K562 (cell line): ENCODE results near the gene TRMT10B. TPM values are rescaled to one million over a fixed set of nuclear protein-coding genes. Genes with fewer than 3 reads are reported as not detected.
A peak's percentile ranks its signal among the peaks of the same experiment; 100 is the strongest.

Experiments used
- CHD4 ChIP-seq: fragments of 200-600 bp; sonication (generic); IDR thresholded peaks from 3 replicates; pipeline ENCODE4 v1.6.1; 2012; ENCODE audit warnings: low read depth, mild to moderate bottlenecking, mixed read lengths, low read length, inconsistent platforms; ENCODE audit not compliant: insufficient read depth, insufficient replicate concordance, poor library complexity, severe bottlenecking
- CREB1 ChIP-seq, 2 experiments: sonication (generic) in 1 of 2; formaldehyde crosslinking in 1 of 2; IDR thresholded peaks; 2 replicates each; pipeline versions ENCODE4 v1.6.1 to v1.8.0; 2012 to 2022; ENCODE audit warnings: inconsistent platforms in 1 of 2, mild to moderate bottlenecking in 1 of 2, missing genetic modification reagents in 1 of 2, moderate library complexity in 1 of 2
- E2F4 ChIP-seq: sonication (generic); formaldehyde crosslinking; IDR thresholded peaks from 2 replicates; pipeline ENCODE4 v1.8.0; 2022; ENCODE audit warnings: mild to moderate bottlenecking, low read depth, missing genetic modification reagents
- ELF1 ChIP-seq: fragments of 200-800 bp; sonication (Bioruptor generic); IDR thresholded peaks from 2 replicates; pipeline ENCODE4 v1.6.1; 2016; ENCODE audit warnings: missing genetic modification characterization, missing compliant biosample characterization
- ETS2 ChIP-seq: IDR thresholded peaks from 2 replicates; pipeline ENCODE4 v1.6.1; 2016; ENCODE audit warnings: borderline replicate concordance, missing genetic modification characterization, mild to moderate bottlenecking, moderate library complexity, missing compliant biosample characterization; ENCODE audit not compliant: poor library complexity, severe bottlenecking
- HCFC1 ChIP-seq: IDR thresholded peaks from 2 replicates; pipeline ENCODE4 v1.6.1; 2012; ENCODE audit warnings: low read depth, low read length, improper control_type of control experiment
- HMGXB4 ChIP-seq: sonication (generic); formaldehyde crosslinking; IDR thresholded peaks from 2 replicates; pipeline ENCODE4 v1.8.1; 2023; ENCODE audit warnings: mild to moderate bottlenecking, missing genetic modification reagents
- LEF1 ChIP-seq: fragments of 450-650 bp; IDR thresholded peaks from 2 replicates; pipeline ENCODE4 v1.6.1; 2016; ENCODE audit warnings: mild to moderate bottlenecking
- NCOA2 ChIP-seq, 2 experiments: fragments of 450-650 bp; IDR thresholded peaks; 2 replicates each; pipeline ENCODE4 v1.6.1; 2018; ENCODE audit warnings: mild to moderate bottlenecking in 2 of 2, moderate library complexity in 1 of 2; ENCODE audit not compliant: partially characterized antibody in 2 of 2
- SIN3A ChIP-seq, 2 experiments: fragments of 150-350 bp in 1 of 2; IDR thresholded peaks; 2 replicates each; pipeline ENCODE4 v1.6.1; 2011 to 2016; ENCODE audit warnings: borderline replicate concordance in 2 of 2, low read depth in 2 of 2, low read length in 2 of 2, mild to moderate bottlenecking in 2 of 2, moderate library complexity in 2 of 2; ENCODE audit not compliant: control insufficient read depth in 1 of 2
- SNAPC5 ChIP-seq: fragments of 250-450 bp; sonication (Bioruptor Pico); IDR thresholded peaks from 2 replicates; pipeline ENCODE4 v1.8.0; 2021; ENCODE audit warnings: moderate library complexity, mild to moderate bottlenecking, inconsistent platforms
- STAG1 ChIP-seq: sonication (generic); formaldehyde crosslinking; IDR thresholded peaks from 2 replicates; pipeline ENCODE4 v1.5.0; 2020; ENCODE audit warnings: missing genetic modification reagents, borderline replicate concordance
- TEAD2 ChIP-seq: fragments of 450-650 bp; IDR thresholded peaks from 2 replicates; pipeline ENCODE4 v1.6.1; 2016; ENCODE audit warnings: missing genetic modification characterization, control low read depth, missing compliant biosample characterization
- TFAM ChIP-seq: fragments of 250-450 bp; sonication (Bioruptor Pico); conservative IDR thresholded peaks from 2 replicates; pipeline ENCODE4 v1.5.0; 2021; ENCODE audit warnings: mild to moderate bottlenecking, moderate library complexity
- XRCC5 ChIP-seq: fragments of 200-400 bp; formaldehyde crosslinking; IDR thresholded peaks from 2 replicates; pipeline ENCODE4 v1.6.1; 2017; ENCODE audit warnings: low read depth, mild to moderate bottlenecking, low read length
- YBX1 ChIP-seq: fragments of 450-650 bp; IDR thresholded peaks from 2 replicates; pipeline ENCODE4 v1.7.1; 2016; ENCODE audit warnings: mild to moderate bottlenecking
- ZC3H11A ChIP-seq: IDR thresholded peaks from 2 replicates; pipeline ENCODE4 v1.6.1; 2012; ENCODE audit warnings: low read depth, low read length, improper control_type of control experiment
- ZNF121 ChIP-seq: sonication (generic); formaldehyde crosslinking; conservative IDR thresholded peaks from 2 replicates; pipeline ENCODE4 v1.8.0; 2022; ENCODE audit warnings: missing genetic modification reagents
- ZNF143 ChIP-seq: sonication (generic); formaldehyde crosslinking; IDR thresholded peaks from 2 replicates; pipeline ENCODE4 v1.9.0; 2022; ENCODE audit warnings: mild to moderate bottlenecking, missing genetic modification reagents
- ZNF217 ChIP-seq: sonication (generic); formaldehyde crosslinking; IDR thresholded peaks from 2 replicates; pipeline ENCODE4 v1.8.0; 2022; ENCODE audit warnings: mild to moderate bottlenecking, missing genetic modification reagents
- ZNF24 ChIP-seq: fragments of 450-650 bp; IDR thresholded peaks from 2 replicates; pipeline ENCODE4 v1.6.1; 2016
- ZNF561 ChIP-seq: fragments of 450-650 bp; formaldehyde crosslinking; conservative IDR thresholded peaks from 2 replicates; pipeline ENCODE4 v1.4.0; 2020; ENCODE audit warnings: mild to moderate bottlenecking, moderate library complexity
- polyA plus RNA-seq, 8 experiments: library from polyadenylated mRNA; depleted of rRNA in 4 of 8; stranded (reverse) in 5 of 8; unstranded in 3 of 8; fragments of >200 nt; fragmentation: Nextera tagmentation in 2 of 8; fragmentation: Illumina TruSeq in 1 of 8; extraction: Ambion mirVana in 2 of 8; extraction: Trizol in 1 of 8; gene quantifications; 2 replicates each; pipeline versions ENCODE4 v1.2.1 to v1.2.3, GENCODE V29; 2011 to 2014; ENCODE audit warnings: inconsistent platforms in 1 of 8, missing spikeins in 1 of 8
- total RNA-seq, 7 experiments: library from RNA; depleted of rRNA in 6 of 7; stranded (reverse); fragments of >200 nt in 6 of 7; fragmentation: Illumina TruSeq in 2 of 7; extraction: Trizol in 2 of 7; gene quantifications; 2 replicates each; pipeline versions ENCODE4 v1.2.1 to v1.2.3, GENCODE V29; 2011 to 2021; ENCODE audit warnings: low replicate concordance in 1 of 7
- TF ChIP-seq, protein P1 (sequence below), 2 experiments: fragments of 200-800 bp in 1 of 2; sonication (Bioruptor generic) in 1 of 2; sonication (generic) in 1 of 2; formaldehyde crosslinking in 1 of 2; IDR thresholded peaks in 1 of 2; conservative IDR thresholded peaks in 1 of 2; 2 replicates each; pipeline versions ENCODE4 v1.5.0 to v1.6.1; 2016 to 2020; ENCODE audit warnings: missing compliant biosample characterization in 1 of 2, missing genetic modification characterization in 1 of 2, missing genetic modification reagents in 1 of 2

Gene TRMT10B
- total and polyA plus RNA-seq, 9 of the 15 experiments (the other 6 are each of a cell fraction or from before 2014, with no cell fraction given) = 2.9 to 13.4 (median 7.0) TPM

GRCh38 chr9:37800631-37801286 is 47.2 kb downstream of the TRMT10B start, which contains the start of gene DCAF10 (continued):
- no peak for TF ChIP-seq ZNF217 (CRISPR knock-in tag)
- no peak; the same call in 1 of the 2 replicates for TF ChIP-seq STAG1 (CRISPR knock-in tag)
- TF ChIP-seq SIN3A (IDR thresholded peaks at IDR 0.05; ENCODE audit: borderline replicate concordance in 2 of 2, control insufficient read depth in 1 of 2, low read depth in 2 of 2, low read length in 2 of 2) = peak; percentile 84 to 91; a peak in 3 of 4 replicates
- no peak for TF ChIP-seq ELF1
- no peak for TF ChIP-seq YBX1
- TF ChIP-seq XRCC5 = peak; percentile 100
- TF ChIP-seq ZNF121 (CRISPR knock-in tag) = no peak
- peak; percentile 61 for TF ChIP-seq LEF1
- no peak for TF ChIP-seq CHD4
- TF ChIP-seq HCFC1 = peak; percentile 90
- no peak for TF ChIP-seq ETS2 (tag)
- peak; percentile 95 for TF ChIP-seq ZC3H11A
- TF ChIP-seq ZNF561 (CRISPR knock-in tag) = no peak
- no peak for TF ChIP-seq NCOA2 (IDR thresholded peaks at IDR 0.05; ENCODE audit: partially characterized antibody in 2 of 2)
- TF ChIP-seq SNAPC5 = no peak
- peak; percentile 53; the same call in 1 of the 2 replicates for TF ChIP-seq CREB1 (IDR thresholded peaks at IDR 0.05)
- TF ChIP-seq CREB1 (CRISPR knock-in tag; IDR thresholded peaks at IDR 0.05) = peak; percentile 79
- TF ChIP-seq TEAD2 (tag) = no peak
- TF ChIP-seq, protein P1, sequence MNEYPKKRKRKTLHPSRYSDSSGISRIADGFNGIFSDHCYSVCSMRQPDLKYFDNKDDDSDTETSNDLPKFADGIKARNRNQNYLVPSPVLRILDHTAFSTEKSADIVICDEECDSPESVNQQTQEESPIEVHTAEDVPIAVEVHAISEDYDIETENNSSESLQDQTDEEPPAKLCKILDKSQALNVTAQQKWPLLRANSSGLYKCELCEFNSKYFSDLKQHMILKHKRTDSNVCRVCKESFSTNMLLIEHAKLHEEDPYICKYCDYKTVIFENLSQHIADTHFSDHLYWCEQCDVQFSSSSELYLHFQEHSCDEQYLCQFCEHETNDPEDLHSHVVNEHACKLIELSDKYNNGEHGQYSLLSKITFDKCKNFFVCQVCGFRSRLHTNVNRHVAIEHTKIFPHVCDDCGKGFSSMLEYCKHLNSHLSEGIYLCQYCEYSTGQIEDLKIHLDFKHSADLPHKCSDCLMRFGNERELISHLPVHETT (CRISPR knock-in tag; conservative IDR thresholded peaks at IDR 0.05 in 1 of 2, IDR thresholded peaks at IDR 0.05 in 1 of 2) = peak; percentile 50 to 93; a peak in 2 of 4 replicates
- TF ChIP-seq ZNF143 (CRISPR knock-in tag) = no peak
- TF ChIP-seq ZNF24 = peak; percentile 83
- TF ChIP-seq HMGXB4 (CRISPR knock-in tag) = peak; percentile 52; the same call in 1 of the 2 replicates
- TF ChIP-seq TFAM = no peak
- peak; percentile 19; the same call in 1 of the 2 replicates for TF ChIP-seq E2F4 (CRISPR knock-in tag)
